SHP77 treated with DMSO at 0.1 percent for 48 hours (cell line): Measurements from ENCODE around the gene SRC.

Experiments used
- DNase-seq: peaks from one replicate; lab custom pipeline; 2025; lab: John Stamatoyannopoulos, UW

The SRC gene

GRCh38 chr20:37345339-37346235 lies at the start of gene SRC:
Gene SRC, plus strand, starts transcription at chr20:37346140. Its CDS starts 38,014 bp downstream, at chr20:37384154.
- DNase-seq = no peak

- no peak for DNase-seq
These were observed 49.6 kb upstream of the SRC start for GRCh38 chr20:37296371-37296770.

GRCh38 chr20:37297066-37297736 lies 48.7 kb upstream of the SRC start:
- no peak for DNase-seq

- DNase-seq = no peak
These were observed 47.6 kb upstream of the SRC start for GRCh38 chr20:37298190-37298939.

- DNase-seq = no peak
These were observed 46.0 kb upstream of the SRC start for GRCh38 chr20:37299718-37300528.

- DNase-seq = no peak
These were observed 44.8 kb upstream of the SRC start for GRCh38 chr20:37301120-37301519.

GRCh38 chr20:37301558-37301957 lies 44.4 kb upstream of the SRC start:
- no peak for DNase-seq

- DNase-seq = no peak
These were observed 43.0 kb upstream of the SRC start for GRCh38 chr20:37302981-37303380.

GRCh38 chr20:37303637-37304036 lies 42.3 kb upstream of the SRC start:
- DNase-seq = peak; percentile 24

- DNase-seq = no peak
These were observed 40.9 kb upstream of the SRC start for GRCh38 chr20:37305079-37305478.

GRCh38 chr20:37305839-37306238 lies 40.1 kb upstream of the SRC start:
- DNase-seq = no peak

GRCh38 chr20:37308086-37309050 lies 37.6 kb upstream of the SRC start:
- DNase-seq = no peak

- DNase-seq = no peak
These were observed 36.6 kb upstream of the SRC start for GRCh38 chr20:37309290-37309689.

- DNase-seq = no peak
These were observed 35.9 kb upstream of the SRC start for GRCh38 chr20:37309936-37310590.

- no peak for DNase-seq
These were observed 35.0 kb upstream of the SRC start for GRCh38 chr20:37310951-37311350.

GRCh38 chr20:37311710-37312355 lies 34.1 kb upstream of the SRC start:
- DNase-seq = no peak

GRCh38 chr20:37313546-37314091 lies 32.3 kb upstream of the SRC start:
- DNase-seq = no peak

GRCh38 chr20:37314099-37314498 lies 31.8 kb upstream of the SRC start:
- DNase-seq = no peak

- no peak for DNase-seq
These were observed 31.3 kb upstream of the SRC start for GRCh38 chr20:37314617-37315016.
